Measurements from ENCODE around the gene TBC1D5. TPM values are rescaled to one million over a fixed set of nuclear protein-coding genes. Genes with fewer than 3 reads are reported as not detected.
"Not testable (repeated sequence)": the region's sequence is repeated elsewhere in the genome, so short reads cannot be mapped to it uniquely, and the experiment has no call there.

Gene TBC1D5
- total and polyA plus RNA-seq, 12 donors, result 6.4 to 108 (median 70.7) TPM

DNA sequence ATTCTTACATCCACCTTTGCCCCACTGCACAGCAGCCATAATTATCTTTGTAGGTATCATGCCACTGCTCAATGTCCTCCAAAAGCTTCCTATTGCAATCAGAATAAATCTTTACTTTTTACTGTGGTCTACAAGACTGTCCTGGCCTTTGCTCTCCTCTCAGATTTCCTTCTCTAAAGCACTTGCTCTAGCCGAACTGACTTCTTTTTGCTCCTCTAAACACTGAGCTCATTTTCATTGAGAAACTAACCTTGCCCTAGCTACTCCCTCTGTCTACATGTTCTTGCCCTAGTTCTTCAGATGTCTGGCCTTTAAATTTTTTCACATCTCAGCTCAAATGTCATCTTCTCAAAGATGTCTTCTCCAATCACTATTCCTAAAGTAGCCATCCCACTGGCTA is 342.8 kb downstream of the TBC1D5 start:
- no peaks in the 10 kb centered on the region for H3K36me3 ChIP-seq (replicated peaks in 1 of 2)
- TF ChIP-seq, protein P1, sequence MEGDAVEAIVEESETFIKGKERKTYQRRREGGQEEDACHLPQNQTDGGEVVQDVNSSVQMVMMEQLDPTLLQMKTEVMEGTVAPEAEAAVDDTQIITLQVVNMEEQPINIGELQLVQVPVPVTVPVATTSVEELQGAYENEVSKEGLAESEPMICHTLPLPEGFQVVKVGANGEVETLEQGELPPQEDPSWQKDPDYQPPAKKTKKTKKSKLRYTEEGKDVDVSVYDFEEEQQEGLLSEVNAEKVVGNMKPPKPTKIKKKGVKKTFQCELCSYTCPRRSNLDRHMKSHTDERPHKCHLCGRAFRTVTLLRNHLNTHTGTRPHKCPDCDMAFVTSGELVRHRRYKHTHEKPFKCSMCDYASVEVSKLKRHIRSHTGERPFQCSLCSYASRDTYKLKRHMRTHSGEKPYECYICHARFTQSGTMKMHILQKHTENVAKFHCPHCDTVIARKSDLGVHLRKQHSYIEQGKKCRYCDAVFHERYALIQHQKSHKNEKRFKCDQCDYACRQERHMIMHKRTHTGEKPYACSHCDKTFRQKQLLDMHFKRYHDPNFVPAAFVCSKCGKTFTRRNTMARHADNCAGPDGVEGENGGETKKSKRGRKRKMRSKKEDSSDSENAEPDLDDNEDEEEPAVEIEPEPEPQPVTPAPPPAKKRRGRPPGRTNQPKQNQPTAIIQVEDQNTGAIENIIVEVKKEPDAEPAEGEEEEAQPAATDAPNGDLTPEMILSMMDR (IDR thresholded peaks at IDR 0.05), result no peak
- no peak for TF ChIP-seq POLR2A (IDR thresholded peaks at IDR 0.05)
- H3K9me3 ChIP-seq (replicated peaks in 1 of 3), result no peaks in the 10 kb centered on the region
- DNase-seq, result no peak
- H3K4me1 ChIP-seq (replicated peaks in 1 of 2), result no peaks in the 10 kb centered on the region
- no peak overlapping the region for H3K27ac ChIP-seq
- intact Hi-C loops (cut with DNase I), result no loop called here
- WGBS, 4 donors, result 71 to 92% (median 90%) methylated on average over 1 of the region's 1 CpG
- H3K27me3 ChIP-seq, result no peaks in the 10 kb centered on the region
- no peak overlapping the region for H3K4me3 ChIP-seq

DNA sequence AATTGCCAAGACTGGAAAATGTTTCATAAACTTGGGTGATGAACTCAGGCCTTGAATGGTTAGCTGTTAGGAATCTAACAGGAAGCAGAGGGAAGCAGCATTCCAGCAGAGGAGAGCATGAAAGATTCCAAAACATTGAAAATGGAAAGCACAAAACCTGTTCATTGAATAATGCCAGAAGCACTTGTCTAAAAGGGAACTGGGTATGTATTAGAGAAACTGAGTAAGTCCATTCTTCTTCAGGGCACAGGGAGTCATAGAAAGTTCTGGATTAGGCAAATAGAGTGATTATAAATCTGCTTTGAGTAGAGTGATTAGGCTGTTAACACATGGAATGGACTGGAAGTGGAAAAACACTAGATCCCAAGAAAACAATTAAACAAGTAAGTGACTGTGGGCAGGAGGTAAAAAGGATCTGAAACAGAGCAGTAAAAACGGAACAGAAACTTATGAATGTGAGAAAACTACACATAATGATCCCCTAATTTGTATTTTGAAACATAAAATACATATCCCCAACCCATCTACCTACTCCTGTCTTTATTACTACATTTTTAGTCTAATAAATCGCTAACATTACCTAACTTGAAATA is 343.4 kb downstream of the TBC1D5 start:
- WGBS, 4 donors, result 83 to 92% (median 91%) methylated on average over 2 of the region's 2 CpGs
- H3K4me1 ChIP-seq (replicated peaks in 1 of 2), result no peaks in the 10 kb centered on the region
- H3K27me3 ChIP-seq, result no peaks in the 10 kb centered on the region
- H3K27ac ChIP-seq, result no peak overlapping the region
- no peaks in the 10 kb centered on the region for H3K36me3 ChIP-seq (replicated peaks in 1 of 2)
- intact Hi-C loops (cut with DNase I), result no loop called here
- no peaks in the 10 kb centered on the region for H3K9me3 ChIP-seq (replicated peaks in 1 of 3)
- TF ChIP-seq POLR2A (IDR thresholded peaks at IDR 0.05), result no peak
- TF ChIP-seq, protein P1 (IDR thresholded peaks at IDR 0.05), result no peak
- H3K4me3 ChIP-seq, result no peak overlapping the region
- no peak for DNase-seq

DNA sequence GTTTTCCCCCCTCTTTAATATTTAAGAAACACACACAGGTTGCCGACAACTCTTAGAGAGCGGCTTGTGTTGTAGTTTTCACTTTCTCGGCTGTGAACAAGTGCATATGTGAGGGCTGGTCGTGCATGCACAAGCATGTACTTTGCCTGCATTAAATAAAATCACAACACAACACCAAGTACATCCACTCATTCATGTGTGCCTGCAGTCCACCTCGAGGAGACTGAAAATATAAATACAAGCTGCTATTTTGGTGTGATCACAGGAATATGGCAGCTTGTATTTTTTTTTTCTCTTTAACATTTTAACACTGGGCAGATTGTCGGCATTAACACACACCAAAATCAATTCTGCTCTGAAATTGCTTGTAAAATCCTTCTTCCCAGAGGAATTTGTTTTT is 346.4 kb downstream of the TBC1D5 start:
- no peak for DNase-seq
- H3K36me3 ChIP-seq (replicated peaks in 1 of 2), result no peaks in the 10 kb centered on the region
- no peaks in the 10 kb centered on the region for H3K27me3 ChIP-seq
- H3K4me1 ChIP-seq (replicated peaks in 1 of 2), result no peaks in the 10 kb centered on the region
- 89 to 93% (median 92%) methylated on average over 6 of the region's 6 CpGs for WGBS, 4 donors
- no peak overlapping the region for H3K27ac ChIP-seq
- intact Hi-C loops (cut with DNase I), result no loop called here
- no peak overlapping the region for H3K4me3 ChIP-seq
- TF ChIP-seq POLR2A (IDR thresholded peaks at IDR 0.05), result no peak
- TF ChIP-seq, protein P1 (IDR thresholded peaks at IDR 0.05), result no peak
- no peaks in the 10 kb centered on the region for H3K9me3 ChIP-seq (replicated peaks in 1 of 3)

DNA sequence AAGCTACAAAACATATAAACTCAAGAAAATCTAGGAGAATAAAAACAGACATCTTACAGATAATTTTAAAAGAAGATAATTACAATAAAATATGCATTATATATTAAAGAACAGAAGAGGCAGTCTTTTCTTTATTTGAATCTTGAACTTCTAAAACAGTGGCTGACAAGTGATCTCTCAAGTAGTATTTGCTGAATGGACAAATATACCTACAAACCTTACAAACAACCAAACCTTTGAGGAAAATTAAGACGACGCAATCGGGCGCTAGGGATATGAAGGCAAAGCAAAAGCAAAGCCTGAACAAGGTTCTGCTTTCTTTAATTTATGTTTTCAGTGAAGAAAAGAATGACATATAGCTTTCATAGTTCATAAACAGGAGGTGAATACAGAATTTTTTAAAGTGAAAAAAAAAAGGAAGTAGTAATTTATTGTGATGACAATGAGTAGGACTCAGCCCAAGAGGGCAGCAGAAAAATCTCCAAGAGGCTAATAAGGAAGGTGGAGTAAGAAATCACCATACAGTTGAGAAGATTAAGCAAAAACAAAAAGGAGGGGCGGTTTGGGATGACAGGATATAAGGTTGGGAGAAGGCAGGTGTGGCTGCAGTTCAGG is 347.8 kb downstream of the TBC1D5 start:
- DNase-seq, result no peak
- intact Hi-C loops (cut with DNase I), result no loop called here
- Histone ChIP-seq H3K36me3 (replicated peaks in 1 of 2) (no peaks in the 10 kb centered on the region), H3K27me3 (no peaks in the 10 kb centered on the region), H3K4me3 (no peak overlapping the region), H3K27ac (no peak overlapping the region), H3K4me1 (replicated peaks in 1 of 2) (no peaks in the 10 kb centered on the region), H3K9me3 (replicated peaks in 1 of 3) (no peaks in the 10 kb centered on the region)
- TF ChIP-seq, protein P1 (IDR thresholded peaks at IDR 0.05), result no peak
- TF ChIP-seq POLR2A (IDR thresholded peaks at IDR 0.05), result no peak
- 79 to 94% (median 80%) methylated on average over 5 of the region's 5 CpGs for WGBS, 4 donors

DNA sequence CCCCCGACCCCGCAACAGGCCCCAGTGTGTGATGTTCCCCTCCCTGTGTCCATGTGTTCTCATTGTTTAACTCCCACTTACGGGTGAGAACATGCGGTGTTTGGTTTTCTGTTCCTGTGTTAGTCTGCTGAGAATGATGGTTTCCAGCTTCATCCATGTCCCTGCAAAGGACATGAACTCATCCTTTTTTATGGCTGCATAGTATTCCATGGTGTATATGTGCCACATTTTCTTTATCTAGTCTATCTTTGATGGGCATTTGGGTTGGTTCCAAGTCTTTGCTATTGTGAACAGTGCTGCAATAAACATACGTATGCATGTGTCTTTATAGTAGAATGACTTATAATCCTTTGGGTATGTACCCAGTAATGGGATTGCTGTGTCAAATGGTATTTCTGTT is 349.9 kb downstream of the TBC1D5 start:
- H3K4me3 ChIP-seq; H3K36me3 ChIP-seq (replicated peaks in 1 of 2); H3K27ac ChIP-seq; H3K9me3 ChIP-seq (replicated peaks in 1 of 3); H3K4me1 ChIP-seq (replicated peaks in 1 of 2); DNase-seq; H3K27me3 ChIP-seq; intact Hi-C loops (cut with DNase I): not testable (repeated sequence)
- 94 to 98% (median 96%) methylated on average over 5 of the region's 5 CpGs for WGBS, 4 donors
